Measurements from ENCODE around the gene ESRRG.

The ESRRG gene

DNA sequence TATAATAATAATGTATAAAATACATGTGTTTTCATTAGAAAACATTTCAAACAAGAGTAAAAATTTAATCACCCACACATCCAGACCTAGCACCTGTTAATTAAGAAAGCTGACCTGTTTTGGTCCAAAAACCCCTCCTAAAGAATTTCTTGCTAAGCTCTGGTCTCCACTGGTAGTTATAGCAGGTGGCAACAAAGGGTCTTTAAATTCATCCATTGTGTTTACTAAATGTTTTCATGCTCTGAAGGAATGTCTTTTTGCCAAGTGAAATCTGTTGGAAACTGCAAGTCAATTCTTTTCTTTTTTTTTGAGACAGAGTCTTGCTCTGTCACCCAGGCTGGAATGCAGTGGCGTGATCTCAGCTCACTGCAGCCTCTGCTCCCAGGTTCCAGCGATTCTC is 141.1 kb downstream of the ESRRG start:
- Histone ChIP-seq H3K9me2 (replicated peaks; ENCODE audit: low read depth, low read length) (no peaks in the 10 kb centered on the region), H2AFZ (ENCODE audit: low read length) (no peak overlapping the region), H3K9me3 (ENCODE audit: insufficient read depth, low read depth, low read length) (no peaks in the 10 kb centered on the region), H3F3A (ENCODE audit: low read depth) (no peaks in the 10 kb centered on the region), H3K4me3 (ENCODE audit: low read length, poor library complexity, severe bottlenecking) (no peak overlapping the region), H3K4me1 (ENCODE audit: insufficient read depth, low read length, poor library complexity, severe bottlenecking) (no peaks in the 10 kb centered on the region), H3K4me2 (ENCODE audit: low read depth, low read length, poor library complexity, severe bottlenecking) (no peak overlapping the region), H3K36me3 (ENCODE audit: insufficient read depth, low read length) (no peaks in the 10 kb centered on the region), H4K20me1 (ENCODE audit: insufficient read depth, low read length, poor library complexity, severe bottlenecking) (no peaks in the 10 kb centered on the region), H3K9ac (ENCODE audit: low read depth, low read length, poor library complexity, severe bottlenecking) (no peak overlapping the region), H3K79me2 (ENCODE audit: insufficient read depth, low read length) (no peaks in the 10 kb centered on the region), H3K27me3 (ENCODE audit: insufficient read depth, low read length, poor library complexity, severe bottlenecking) (no peaks in the 10 kb centered on the region)
- TF ChIP-seq, protein P1, sequence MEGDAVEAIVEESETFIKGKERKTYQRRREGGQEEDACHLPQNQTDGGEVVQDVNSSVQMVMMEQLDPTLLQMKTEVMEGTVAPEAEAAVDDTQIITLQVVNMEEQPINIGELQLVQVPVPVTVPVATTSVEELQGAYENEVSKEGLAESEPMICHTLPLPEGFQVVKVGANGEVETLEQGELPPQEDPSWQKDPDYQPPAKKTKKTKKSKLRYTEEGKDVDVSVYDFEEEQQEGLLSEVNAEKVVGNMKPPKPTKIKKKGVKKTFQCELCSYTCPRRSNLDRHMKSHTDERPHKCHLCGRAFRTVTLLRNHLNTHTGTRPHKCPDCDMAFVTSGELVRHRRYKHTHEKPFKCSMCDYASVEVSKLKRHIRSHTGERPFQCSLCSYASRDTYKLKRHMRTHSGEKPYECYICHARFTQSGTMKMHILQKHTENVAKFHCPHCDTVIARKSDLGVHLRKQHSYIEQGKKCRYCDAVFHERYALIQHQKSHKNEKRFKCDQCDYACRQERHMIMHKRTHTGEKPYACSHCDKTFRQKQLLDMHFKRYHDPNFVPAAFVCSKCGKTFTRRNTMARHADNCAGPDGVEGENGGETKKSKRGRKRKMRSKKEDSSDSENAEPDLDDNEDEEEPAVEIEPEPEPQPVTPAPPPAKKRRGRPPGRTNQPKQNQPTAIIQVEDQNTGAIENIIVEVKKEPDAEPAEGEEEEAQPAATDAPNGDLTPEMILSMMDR (conservative IDR thresholded peaks at IDR 0.05; ENCODE audit: low read length): no peak
- no peak for TF ChIP-seq EZH2phosphoT487 (IDR thresholded peaks at IDR 0.05; ENCODE audit: borderline replicate concordance)

GRCh38 chr1:216580538-216581057 is 142.6 kb downstream of the ESRRG start:
- no peak overlapping the region for H2AFZ ChIP-seq (ENCODE audit: low read length)
- no peaks in the 10 kb centered on the region for H3F3A ChIP-seq (ENCODE audit: low read depth)
- H3K4me3 ChIP-seq (ENCODE audit: low read length, poor library complexity, severe bottlenecking): no peak overlapping the region
- no peak overlapping the region for H3K9ac ChIP-seq (ENCODE audit: low read depth, low read length, poor library complexity, severe bottlenecking)
- no peaks in the 10 kb centered on the region for H3K4me1 ChIP-seq (ENCODE audit: insufficient read depth, low read length, poor library complexity, severe bottlenecking)
- H4K20me1 ChIP-seq (ENCODE audit: insufficient read depth, low read length, poor library complexity, severe bottlenecking): no peaks in the 10 kb centered on the region
- no peak overlapping the region for H3K4me2 ChIP-seq (ENCODE audit: low read depth, low read length, poor library complexity, severe bottlenecking)
- TF ChIP-seq, protein P1 (conservative IDR thresholded peaks at IDR 0.05; ENCODE audit: low read length): no peak
- no peak for TF ChIP-seq EZH2phosphoT487 (IDR thresholded peaks at IDR 0.05; ENCODE audit: borderline replicate concordance)
- no peaks in the 10 kb centered on the region for H3K27me3 ChIP-seq (ENCODE audit: insufficient read depth, low read length, poor library complexity, severe bottlenecking)
- H3K36me3 ChIP-seq (ENCODE audit: insufficient read depth, low read length): no peaks in the 10 kb centered on the region
- no peaks in the 10 kb centered on the region for H3K79me2 ChIP-seq (ENCODE audit: insufficient read depth, low read length)
- no peaks in the 10 kb centered on the region for H3K9me2 ChIP-seq (replicated peaks; ENCODE audit: low read depth, low read length)
- H3K9me3 ChIP-seq (ENCODE audit: insufficient read depth, low read depth, low read length): no peaks in the 10 kb centered on the region

DNA sequence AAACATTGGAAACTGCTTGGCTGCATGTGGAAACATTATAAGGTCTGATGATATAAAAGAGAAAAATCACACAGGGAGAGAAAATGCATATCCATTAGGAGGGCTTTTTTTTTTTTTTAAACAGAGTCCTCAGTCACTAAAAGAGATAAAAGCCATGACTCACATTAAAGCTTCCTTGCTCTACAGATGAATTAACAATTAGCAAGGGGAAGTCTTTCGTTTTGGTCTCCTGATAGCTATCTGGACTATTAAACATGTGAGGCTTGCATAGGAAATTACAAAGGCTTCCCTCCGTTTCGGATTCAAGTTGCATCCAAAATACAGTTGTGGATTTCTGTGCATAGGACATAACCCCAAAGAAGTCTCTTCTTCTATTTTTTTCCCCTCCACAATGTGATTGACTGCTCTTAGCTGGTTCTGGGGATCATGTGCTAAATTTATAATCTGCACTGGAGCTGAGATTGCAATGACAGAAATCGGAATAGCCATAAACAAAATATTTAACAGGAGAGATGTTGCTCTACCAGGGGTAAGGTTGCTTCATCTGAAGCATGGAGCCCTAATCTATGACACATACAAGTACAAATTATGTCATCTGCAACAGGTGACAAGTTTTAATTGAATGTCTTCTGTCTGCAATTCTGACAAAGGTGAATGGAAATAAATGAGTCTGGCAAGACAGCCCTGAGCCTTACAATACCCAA is 146.8 kb downstream of the ESRRG start:
- TF ChIP-seq EZH2phosphoT487 (IDR thresholded peaks at IDR 0.05; ENCODE audit: borderline replicate concordance): no peak
- no peak overlapping the region for H3K4me2 ChIP-seq (ENCODE audit: low read depth, low read length, poor library complexity, severe bottlenecking)
- no peaks in the 10 kb centered on the region for H3K9me2 ChIP-seq (replicated peaks; ENCODE audit: low read depth, low read length)
- H3K4me3 ChIP-seq (ENCODE audit: low read length, poor library complexity, severe bottlenecking): no peak overlapping the region
- H3F3A ChIP-seq (ENCODE audit: low read depth): no peaks in the 10 kb centered on the region
- H3K79me2 ChIP-seq (ENCODE audit: insufficient read depth, low read length): no peaks in the 10 kb centered on the region
- H3K9me3 ChIP-seq (ENCODE audit: insufficient read depth, low read depth, low read length): no peaks in the 10 kb centered on the region
- H3K4me1 ChIP-seq (ENCODE audit: insufficient read depth, low read length, poor library complexity, severe bottlenecking): no peaks in the 10 kb centered on the region
- H3K9ac ChIP-seq (ENCODE audit: low read depth, low read length, poor library complexity, severe bottlenecking): no peak overlapping the region
- H4K20me1 ChIP-seq (ENCODE audit: insufficient read depth, low read length, poor library complexity, severe bottlenecking): no peaks in the 10 kb centered on the region
- H2AFZ ChIP-seq (ENCODE audit: low read length): no peak overlapping the region
- no peaks in the 10 kb centered on the region for H3K27me3 ChIP-seq (ENCODE audit: insufficient read depth, low read length, poor library complexity, severe bottlenecking)
- H3K36me3 ChIP-seq (ENCODE audit: insufficient read depth, low read length): no peaks in the 10 kb centered on the region

Measured in Loucy (cell line).